Ishikawa (cell line): ENCODE measurements around the gene CYSTM1.

Experiments
- CEBPB ChIP-seq: IDR thresholded peaks from 2 replicates; pipeline ENCODE4 v1.6.1; 2012
- CREB1 ChIP-seq: IDR thresholded peaks from 2 replicates; pipeline ENCODE4 v1.6.1; 2012; ENCODE audit warnings: low read depth
- EGR1 ChIP-seq: IDR thresholded peaks from 2 replicates; pipeline ENCODE4 v1.6.1; 2012
- EP300 ChIP-seq: IDR thresholded peaks from 2 replicates; pipeline ENCODE4 v1.6.1; 2012; ENCODE audit warnings: borderline replicate concordance
- FOXM1 ChIP-seq: IDR thresholded peaks from 2 replicates; pipeline ENCODE4 v1.6.1; 2012; ENCODE audit warnings: low read depth, borderline replicate concordance
- MAX ChIP-seq: IDR thresholded peaks from 2 replicates; pipeline ENCODE4 v1.6.1; 2012
- NFIC ChIP-seq: IDR thresholded peaks from 2 replicates; pipeline ENCODE4 v1.6.1; 2012
- RAD21 ChIP-seq: IDR thresholded peaks from 2 replicates; pipeline ENCODE4 v1.6.1; 2012; ENCODE audit warnings: low read depth
- REST ChIP-seq: IDR thresholded peaks from 2 replicates; pipeline ENCODE4 v1.6.1; 2012; ENCODE audit warnings: low read depth, mild to moderate bottlenecking
- TAF1 ChIP-seq: IDR thresholded peaks from 2 replicates; pipeline ENCODE4 v1.6.1; 2012; ENCODE audit warnings: low read depth, mild to moderate bottlenecking
- TCF12 ChIP-seq: IDR thresholded peaks from 2 replicates; pipeline ENCODE4 v1.6.1; 2012; ENCODE audit warnings: low read depth
- TEAD4 ChIP-seq: IDR thresholded peaks from 2 replicates; pipeline ENCODE4 v1.6.1; 2012
- USF1 ChIP-seq: IDR thresholded peaks from 2 replicates; pipeline ENCODE4 v1.6.1; 2012
- YY1 ChIP-seq: IDR thresholded peaks from 2 replicates; pipeline ENCODE4 v1.6.1; 2012; ENCODE audit warnings: low read depth
- ZBTB7A ChIP-seq: IDR thresholded peaks from 2 replicates; pipeline ENCODE4 v1.6.1; 2012; ENCODE audit warnings: low read depth

Gene CYSTM1

GRCh38 chr5:140221697-140222223, 46.8 kb downstream of the CYSTM1 start:
- TF ChIP-seq TCF12, result no peak
- TF ChIP-seq NFIC, result no peak
- TF ChIP-seq CREB1, result no peak
- TF ChIP-seq EP300, result no peak
- no peak for TF ChIP-seq REST
- TF ChIP-seq EGR1, result no peak
- TF ChIP-seq YY1, result no peak
- no peak for TF ChIP-seq CEBPB
- TF ChIP-seq TEAD4, result no peak
- no peak for TF ChIP-seq MAX
- TF ChIP-seq FOXM1, result no peak

GRCh38 chr5:140222416-140222815, 47.4 kb downstream of the CYSTM1 start:
- TF ChIP-seq YY1 (no peak), RAD21 (no peak), REST (no peak), NFIC (no peak), FOXM1 (no peak), CEBPB (no peak)

GRCh38 chr5:140223567-140223966, 48.6 kb downstream of the CYSTM1 start:
- no peak for TF ChIP-seq TAF1
- TF ChIP-seq FOXM1, result no peak
- no peak for TF ChIP-seq EGR1
- TF ChIP-seq MAX, result no peak
- no peak for TF ChIP-seq NFIC
- no peak for TF ChIP-seq EP300
- no peak for TF ChIP-seq CREB1
- TF ChIP-seq ZBTB7A, result no peak
- no peak for TF ChIP-seq TCF12
- TF ChIP-seq TEAD4, result no peak
- no peak for TF ChIP-seq YY1

GRCh38 chr5:140224658-140225057, 49.7 kb downstream of the CYSTM1 start:
- no peak for TF ChIP-seq USF1
- no peak for TF ChIP-seq EGR1
- TF ChIP-seq FOXM1, result no peak
- no peak for TF ChIP-seq TEAD4
- TF ChIP-seq YY1, result no peak
- no peak for TF ChIP-seq REST
- TF ChIP-seq CREB1, result no peak
- no peak for TF ChIP-seq ZBTB7A
- TF ChIP-seq MAX, result no peak
- no peak for TF ChIP-seq CEBPB
- no peak for TF ChIP-seq TCF12
- TF ChIP-seq NFIC, result no peak
- no peak for TF ChIP-seq RAD21
- TF ChIP-seq EP300, result no peak

GRCh38 chr5:140225396-140225795, 50.4 kb downstream of the CYSTM1 start:
- no peak for TF ChIP-seq TEAD4
- TF ChIP-seq FOXM1, result no peak
- no peak for TF ChIP-seq CREB1
- no peak for TF ChIP-seq REST
- TF ChIP-seq USF1, result no peak
- TF ChIP-seq TAF1, result no peak
- TF ChIP-seq TCF12, result no peak
- TF ChIP-seq YY1, result no peak
- TF ChIP-seq CEBPB, result no peak
- no peak for TF ChIP-seq EGR1
- TF ChIP-seq MAX, result no peak
- TF ChIP-seq RAD21, result no peak
- no peak for TF ChIP-seq NFIC
- no peak for TF ChIP-seq EP300
- no peak for TF ChIP-seq ZBTB7A
